CD4-positive, alpha-beta T cell treated with Interleukin-17A for 4 hours (primary cell): ENCODE data around the gene FIBCD1.

Experiments
- DNase-seq: peaks from one replicate; pipeline ENCODE4 v3.0.0-alpha.2; 2020; ENCODE audit warnings: mixed read lengths

The FIBCD1 gene

GRCh38 chr9:130905902-130906734 is 32.9 kb downstream of the FIBCD1 start:
- no peak for DNase-seq

- no peak for DNase-seq
Measured at GRCh38 chr9:130905125-130905901, 33.7 kb downstream of the FIBCD1 start.

- no peak for DNase-seq
Measured at GRCh38 chr9:130904070-130905044, 34.7 kb downstream of the FIBCD1 start.

GRCh38 chr9:130903194-130904069 is 35.6 kb downstream of the FIBCD1 start:
- DNase-seq = no peak

GRCh38 chr9:130902204-130903185 is 36.6 kb downstream of the FIBCD1 start:
- DNase-seq = no peak

GRCh38 chr9:130901498-130902203 is 37.4 kb downstream of the FIBCD1 start:
- DNase-seq = no peak

GRCh38 chr9:130900701-130901497 is 38.1 kb downstream of the FIBCD1 start:
- no peak for DNase-seq

- DNase-seq = no peak
Measured at GRCh38 chr9:130899051-130899748, 39.8 kb downstream of the FIBCD1 start.

GRCh38 chr9:130898552-130898852 is 40.5 kb downstream of the FIBCD1 start:
- DNase-seq = no peak

- no peak for DNase-seq
Measured at GRCh38 chr9:130897848-130898551, 41.0 kb downstream of the FIBCD1 start.

GRCh38 chr9:130897105-130897751 is 41.8 kb downstream of the FIBCD1 start:
- DNase-seq = no peak

GRCh38 chr9:130896233-130897014 is 42.6 kb downstream of the FIBCD1 start, which contains the start of gene QRFP:
TSS of gene QRFP (minus strand) at chr9:130896812. CDS start at chr9:130893838, 2,974 bp downstream.
- no peak for DNase-seq

- no peak for DNase-seq
Measured at GRCh38 chr9:130895481-130896232, 43.4 kb downstream of the FIBCD1 start.

- DNase-seq = no peak
Measured at GRCh38 chr9:130895038-130895437, 44.0 kb downstream of the FIBCD1 start.

GRCh38 chr9:130894546-130894945 is 44.5 kb downstream of the FIBCD1 start:
- no peak for DNase-seq
